Gastroesophageal sphincter (tissue), 3 donors: Measurements from ENCODE around the gene CAMKMT.
"Not testable (repeated sequence)": the region's sequence is repeated elsewhere in the genome, so short reads cannot be mapped to it uniquely, and the experiment has no call there.

ENCODE experiments used
- CTCF ChIP-seq, 4 experiments: fragments of 200-600 bp in 2 of 4; fragments of 450-650 bp in 2 of 4; sonication (generic) in 1 of 4; IDR thresholded peaks; one replicate each; pipeline ENCODE4 v1.5.1; 2017 to 2019; ENCODE audit warnings: antibody characterized with exemption in 4 of 4, mild to moderate bottlenecking in 2 of 4, moderate library complexity in 2 of 4
- EP300 ChIP-seq: sonication (generic); formaldehyde crosslinking; IDR thresholded peaks from one replicate; pipeline ENCODE4 v1.6.1; 2017; ENCODE audit warnings: antibody characterized with exemption, mild to moderate bottlenecking
- POLR2A ChIP-seq, 2 donors: fragments of 450-650 bp; IDR thresholded peaks; one replicate each; pipeline ENCODE4 v1.6.1; 2017; ENCODE audit warnings: antibody characterized with exemption in 2 of 2, mild to moderate bottlenecking in 2 of 2, moderate library complexity in 1 of 2
- POLR2AphosphoS5 ChIP-seq: sonication (generic); formaldehyde crosslinking; IDR thresholded peaks from one replicate; pipeline ENCODE4 v1.6.1; 2017; ENCODE audit warnings: antibody characterized with exemption

- not testable (repeated sequence) for TF ChIP-seq CTCF (IDR thresholded peaks at IDR 0.05); POLR2AphosphoS5; POLR2A (IDR thresholded peaks at IDR 0.05); EP300
Observed at GRCh38 chr2:44595615-44596014, 233.9 kb downstream of the CAMKMT start.
